ENCODE data around the gene CSTPP1. TPM values are rescaled to one million over a fixed set of nuclear protein-coding genes. Genes with fewer than 3 reads are reported as not detected.

CSTPP1 gene
- total and polyA plus RNA-seq, 2 donors (not counting 3 experiments of a cell fraction or from before 2014, with no cell fraction given) = 25.9 to 38.2 TPM

DNA sequence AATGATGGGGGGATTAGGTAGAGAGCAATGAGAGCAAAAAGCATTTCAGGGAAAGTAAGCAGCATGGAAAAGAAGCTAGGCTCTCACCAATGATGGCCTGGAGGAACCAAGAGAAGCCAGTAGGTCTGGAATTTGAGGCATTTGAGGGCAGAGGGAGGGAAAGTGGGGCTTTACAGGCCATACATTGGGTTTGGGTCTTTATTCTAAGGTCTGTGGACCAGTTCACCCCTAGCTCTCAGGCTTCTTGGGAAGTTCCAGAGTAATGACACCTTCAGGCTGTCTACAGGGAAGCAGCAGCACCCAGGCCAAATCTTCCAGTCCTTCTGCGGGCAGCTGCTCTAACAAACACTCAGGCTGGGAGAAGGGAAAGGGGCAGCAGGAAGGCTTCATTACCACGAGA, 210.7 kb downstream of the CSTPP1 start:
- no TSS peak for BruUV-seq (replicated peaks)
- no peaks in the 10 kb centered on the region for H3K9me1 ChIP-seq (replicated peaks; ENCODE audit: control insufficient read depth, extremely low read depth, insufficient read depth, low read length)
- DNase-seq (ENCODE audit: low read depth, low spot score) (no peak), FAIRE-seq (no peak)
- no peak overlapping the region for H3K4me3 ChIP-seq (replicated peaks in 1 of 3; ENCODE audit: insufficient read depth in 1 of 3, low read depth in 1 of 3, low read length in 3 of 3)
- POLR2A ChIA-PET = no interaction called here
- dilution Hi-C loops (cut with MboI; ENCODE audit: extremely low pct_ligation_motif_present, low sequenced_read_pairs) = no loop called here
- H3K4me2 ChIP-seq (ENCODE audit: insufficient read depth, low read length) = no peak overlapping the region
- no peaks in the 10 kb centered on the region for H4K20me1 ChIP-seq (replicated peaks; ENCODE audit: control insufficient read depth, extremely low read depth, insufficient read depth, low read length)
- H3K4me1 ChIP-seq (ENCODE audit: control insufficient read depth, extremely low read depth, insufficient read depth, low read length) = no peaks in the 10 kb centered on the region
- CTCF ChIA-PET = interaction anchor here (1.0 to 1.7 kb wide), 3 partner anchors 11 to 227 kb away, joined by 3 to 4 read pairs (median 4); no protein-coding TSS in a partner anchor
- TF ChIP-seq FOS (IDR thresholded peaks at IDR 0.05; ENCODE audit: borderline replicate concordance, insufficient read depth, low read length) = no peak
- no peak for TF ChIP-seq POLR2AphosphoS5 (IDR thresholded peaks at IDR 0.05; ENCODE audit: insufficient read depth, low read depth, low read length)
- TF ChIP-seq EZH2 (IDR thresholded peaks at IDR 0.05; ENCODE audit: borderline replicate concordance, low read depth, low read length, severe bottlenecking) = no peak
- no peak for TF ChIP-seq MYC (IDR thresholded peaks at IDR 0.05; ENCODE audit: low read depth, low read length)
- TF ChIP-seq, protein P1, sequence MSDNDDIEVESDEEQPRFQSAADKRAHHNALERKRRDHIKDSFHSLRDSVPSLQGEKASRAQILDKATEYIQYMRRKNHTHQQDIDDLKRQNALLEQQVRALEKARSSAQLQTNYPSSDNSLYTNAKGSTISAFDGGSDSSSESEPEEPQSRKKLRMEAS (IDR thresholded peaks at IDR 0.05; ENCODE audit: insufficient read depth, insufficient read length) = no peak
- no peak for TF ChIP-seq GATA2 (IDR thresholded peaks at IDR 0.05; ENCODE audit: insufficient read depth, insufficient read length, low read depth, low read length)
- TF ChIP-seq, protein P2, sequence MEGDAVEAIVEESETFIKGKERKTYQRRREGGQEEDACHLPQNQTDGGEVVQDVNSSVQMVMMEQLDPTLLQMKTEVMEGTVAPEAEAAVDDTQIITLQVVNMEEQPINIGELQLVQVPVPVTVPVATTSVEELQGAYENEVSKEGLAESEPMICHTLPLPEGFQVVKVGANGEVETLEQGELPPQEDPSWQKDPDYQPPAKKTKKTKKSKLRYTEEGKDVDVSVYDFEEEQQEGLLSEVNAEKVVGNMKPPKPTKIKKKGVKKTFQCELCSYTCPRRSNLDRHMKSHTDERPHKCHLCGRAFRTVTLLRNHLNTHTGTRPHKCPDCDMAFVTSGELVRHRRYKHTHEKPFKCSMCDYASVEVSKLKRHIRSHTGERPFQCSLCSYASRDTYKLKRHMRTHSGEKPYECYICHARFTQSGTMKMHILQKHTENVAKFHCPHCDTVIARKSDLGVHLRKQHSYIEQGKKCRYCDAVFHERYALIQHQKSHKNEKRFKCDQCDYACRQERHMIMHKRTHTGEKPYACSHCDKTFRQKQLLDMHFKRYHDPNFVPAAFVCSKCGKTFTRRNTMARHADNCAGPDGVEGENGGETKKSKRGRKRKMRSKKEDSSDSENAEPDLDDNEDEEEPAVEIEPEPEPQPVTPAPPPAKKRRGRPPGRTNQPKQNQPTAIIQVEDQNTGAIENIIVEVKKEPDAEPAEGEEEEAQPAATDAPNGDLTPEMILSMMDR (IDR thresholded peaks at IDR 0.05; ENCODE audit: extremely low read depth in 1 of 2, insufficient read depth in 1 of 2, low read depth in 1 of 2, low read length in 2 of 2) = no peak
- TF ChIP-seq POLR2A (IDR thresholded peaks at IDR 0.05; ENCODE audit: low read depth, low read length) = no peak
- TF ChIP-seq JUN (IDR thresholded peaks at IDR 0.05; ENCODE audit: borderline replicate concordance, insufficient read depth, insufficient read length, low read depth) = no peak
- peaks cover 0 to 2% of the 10 kb centered on the region in 2 experiments for H3K36me3 ChIP-seq (ENCODE audit: control insufficient read depth in 2 of 2, extremely low read depth in 1 of 2, insufficient read depth in 2 of 2, low read length in 2 of 2)
- H3K9me3 ChIP-seq (replicated peaks; ENCODE audit: control insufficient read depth, insufficient read depth, low read length) = no peaks in the 10 kb centered on the region
- intact Hi-C loops (cut with micrococcal nuclease) = no loop called here
- H2AFZ ChIP-seq (ENCODE audit: low read depth, low read length) = no peak overlapping the region
- no peaks in the 10 kb centered on the region for H3K27me3 ChIP-seq (ENCODE audit: control insufficient read depth in 2 of 2, insufficient read depth in 2 of 2, low read length in 2 of 2)
- no peaks in the 10 kb centered on the region for H3K79me2 ChIP-seq (ENCODE audit: control insufficient read depth, insufficient read depth, low read length)
- H3K27ac ChIP-seq (ENCODE audit: insufficient read depth, low read depth, low read length) = no peak overlapping the region
- H3K9ac ChIP-seq (replicated peaks; ENCODE audit: extremely low read depth, insufficient read depth, low read length) = no peak overlapping the region

Measured in endothelial cell of umbilical vein (primary cell).